Hepatocyte (in vitro differentiated cells): Measurements from ENCODE around the gene SCYGR4. TPM values are rescaled to one million over a fixed set of nuclear protein-coding genes. Genes with fewer than 3 reads are reported as not detected.

Experiments used
- DNase-seq: peaks from one replicate; pipeline ENCODE4 v3.0.0-alpha.2; 2016; ENCODE audit warnings: low spot score
- H2AFZ ChIP-seq: fragments of 200-600 bp; sonication (generic); 2 replicates; pipeline ENCODE4 v1.6.0; 2016; ENCODE audit warnings: antibody characterized with exemption, mild to moderate bottlenecking
- H3K27ac ChIP-seq: fragments of 200-600 bp; sonication (generic); 2 replicates; pipeline ENCODE4 v1.5.1; 2016; ENCODE audit warnings: mild to moderate bottlenecking
- H3K27me3 ChIP-seq: fragments of 200-600 bp; sonication (generic); 2 replicates; pipeline ENCODE4 v1.6.1; 2016
- H3K36me3 ChIP-seq: fragments of 200-600 bp; sonication (generic); replicated peaks from 2 replicates; pipeline ENCODE4 v1.5.1; 2016; ENCODE audit warnings: low read depth; ENCODE audit not compliant: insufficient read depth
- H3K4me1 ChIP-seq: fragments of 200-600 bp; sonication (generic); 2 replicates; pipeline ENCODE4 v1.5.1; 2016; ENCODE audit warnings: mild to moderate bottlenecking, moderate library complexity; ENCODE audit not compliant: insufficient read depth
- H3K4me2 ChIP-seq: fragments of 200-600 bp; sonication (generic); 2 replicates; pipeline ENCODE4 v1.6.0; 2016
- H3K4me3 ChIP-seq: fragments of 200-600 bp; sonication (generic); 2 replicates; pipeline ENCODE4 v1.5.1; 2016; ENCODE audit warnings: mild to moderate bottlenecking
- H3K79me2 ChIP-seq: fragments of 200-600 bp; sonication (generic); 2 replicates; pipeline ENCODE4 v1.6.0; 2017; ENCODE audit warnings: mild to moderate bottlenecking
- H3K9me2 ChIP-seq: fragments of 200-600 bp; sonication (generic); replicated peaks from 2 replicates; pipeline ENCODE4 v1.6.0; 2017; ENCODE audit warnings: mild to moderate bottlenecking; ENCODE audit not compliant: insufficient read depth
- H3K9me3 ChIP-seq: fragments of 200-600 bp; sonication (generic); 2 replicates; pipeline ENCODE4 v1.5.1; 2016; ENCODE audit warnings: low read depth, mild to moderate bottlenecking
- H4K20me1 ChIP-seq: fragments of 200-600 bp; sonication (generic); 2 replicates; pipeline ENCODE4 v1.6.0; 2016; ENCODE audit warnings: mild to moderate bottlenecking; ENCODE audit not compliant: insufficient read depth, poor library complexity, severe bottlenecking
- CTCF ChIP-seq: fragments of 200-600 bp; sonication (generic); IDR thresholded peaks from 2 replicates; pipeline ENCODE4 v1.5.1; 2016; ENCODE audit warnings: antibody characterized with exemption, mild to moderate bottlenecking; ENCODE audit not compliant: poor library complexity
- EZH2 ChIP-seq: fragments of 200-600 bp; sonication (generic); IDR thresholded peaks from 2 replicates; pipeline ENCODE4 v1.6.1; 2016; ENCODE audit warnings: antibody characterized with exemption, mild to moderate bottlenecking, borderline replicate concordance
- EZH2phosphoT487 ChIP-seq: fragments of 200-600 bp; sonication (generic); IDR thresholded peaks from one replicate; pipeline ENCODE4 v1.6.1; 2018; ENCODE audit warnings: antibody characterized with exemption, mild to moderate bottlenecking, low read depth, moderate library complexity; ENCODE audit not compliant: unreplicated experiment, severe bottlenecking
- WGBS: methylation state at CpG from one replicate; pipeline ENCODE4 v1.1.6; 2016; ENCODE audit warnings: low lambda C conversion rate; ENCODE audit errors: missing lambda C conversion rate; 5-methylcytosine and 5-hydroxymethylcytosine counted together
- polyA plus RNA-seq: library from polyadenylated mRNA; unstranded; fragments of >200 nt; fragmentation: Nextera tagmentation; extraction: Ambion mirVana; gene quantifications from 2 replicates; pipeline ENCODE4 v1.2.1, GENCODE V29; 2016
- total RNA-seq: library from RNA; depleted of rRNA; stranded (reverse); fragments of >200 nt; gene quantifications from 2 replicates; pipeline ENCODE4 v1.2.3, GENCODE V29; 2014

The SCYGR4 gene
- total and polyA plus RNA-seq, 2 experiments from 2014 or later = not detected

- H2AFZ ChIP-seq = no peak overlapping the region
- H3K36me3 ChIP-seq = no peaks in the 10 kb centered on the region
- no peak for DNase-seq
- no peaks in the 10 kb centered on the region for H3K27me3 ChIP-seq
- no peak for TF ChIP-seq CTCF
- TF ChIP-seq EZH2phosphoT487 = no peak
- TF ChIP-seq EZH2 = no peak
- H4K20me1 ChIP-seq = no peaks in the 10 kb centered on the region
- H3K79me2 ChIP-seq = no peaks in the 10 kb centered on the region
- H3K4me2 ChIP-seq = no peak overlapping the region
- WGBS = 70% methylated on average over 4 of the region's 4 CpGs
- H3K9me2 ChIP-seq = no peaks in the 10 kb centered on the region
- no peaks in the 10 kb centered on the region for H3K9me3 ChIP-seq
- no peak overlapping the region for H3K4me3 ChIP-seq
- H3K4me1 ChIP-seq = no peaks in the 10 kb centered on the region
- H3K27ac ChIP-seq = no peak overlapping the region
These were observed 667 bp upstream of the SCYGR4 start for GRCh38 chr2:227616631-227617030.

DNA sequence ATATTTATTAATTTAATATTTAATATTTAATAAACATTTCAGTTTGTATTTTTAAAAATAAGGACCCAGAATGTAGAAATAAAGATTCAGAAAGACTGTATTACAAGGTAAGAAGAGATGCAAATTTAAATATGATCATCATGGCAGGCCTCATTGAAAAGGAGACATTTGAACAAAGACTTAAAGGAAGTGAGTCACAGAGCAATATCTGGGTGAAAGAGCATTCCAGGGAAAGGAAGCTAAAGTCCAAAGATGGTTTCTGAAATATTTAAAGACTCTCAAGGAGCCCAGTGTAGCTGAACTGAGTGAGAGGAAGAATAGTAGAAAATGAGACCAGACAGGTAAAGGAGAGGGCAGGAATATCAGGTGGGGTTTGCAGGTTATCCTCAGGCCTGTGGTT lies 5.9 kb downstream of the SCYGR4 start:
- no peak overlapping the region for H3K4me2 ChIP-seq

DNA sequence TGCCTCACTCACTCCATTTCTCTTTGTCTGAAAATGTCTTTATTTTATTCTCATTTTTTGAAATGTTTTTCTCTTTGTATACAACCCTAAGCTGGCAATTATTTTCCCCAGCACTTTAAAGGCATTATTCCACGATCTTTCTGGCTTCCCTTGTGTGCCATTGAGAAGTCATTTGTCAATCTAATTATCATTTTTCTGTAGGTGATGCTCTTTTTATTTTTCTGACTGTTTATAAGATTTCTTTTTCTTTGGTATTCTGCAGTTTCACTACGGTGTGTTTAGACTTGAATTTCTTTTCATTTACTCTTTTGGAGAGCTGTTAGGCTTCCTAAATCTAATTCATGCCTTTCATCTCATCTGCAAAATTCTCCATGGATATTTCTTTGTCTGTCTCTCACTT lies 8.1 kb downstream of the SCYGR4 start:
- Histone ChIP-seq H3K36me3 (no peaks in the 10 kb centered on the region), H3K4me2 (no peak overlapping the region), H4K20me1 (no peaks in the 10 kb centered on the region), H3K4me3 (no peak overlapping the region), H2AFZ (no peak overlapping the region), H3K27me3 (no peaks in the 10 kb centered on the region), H3K9me2 (no peaks in the 10 kb centered on the region), H3K9me3 (no peaks in the 10 kb centered on the region), H3K79me2 (no peaks in the 10 kb centered on the region), H3K4me1 (no peaks in the 10 kb centered on the region), H3K27ac (no peak overlapping the region)
- WGBS = 67% methylated on average over 2 of the region's 2 CpGs
- TF ChIP-seq EZH2phosphoT487 (no peak), EZH2 (no peak), CTCF (no peak)
- no peak for DNase-seq

More for the DNA sequence above, 5.9 kb downstream of the SCYGR4 start:
- Histone ChIP-seq H3K9me3 (no peaks in the 10 kb centered on the region), H3K4me1 (no peaks in the 10 kb centered on the region), H3K79me2 (no peaks in the 10 kb centered on the region), H2AFZ (no peak overlapping the region), H3K27ac (peak overlapping the region; percentile 65), H3K27me3 (no peaks in the 10 kb centered on the region), H3K4me3 (no peak overlapping the region), H3K36me3 (no peaks in the 10 kb centered on the region), H3K9me2 (no peaks in the 10 kb centered on the region), H4K20me1 (no peaks in the 10 kb centered on the region)
- no peak for TF ChIP-seq CTCF
- no peak for TF ChIP-seq EZH2phosphoT487
- no peak for TF ChIP-seq EZH2
- DNase-seq = peak; percentile 20
